Measurements from ENCODE around the gene CCR5. TPM values are rescaled to one million over a fixed set of nuclear protein-coding genes. Genes with fewer than 3 reads are reported as not detected.

The CCR5 gene
- total and polyA plus RNA-seq, 9 of the 15 experiments (the other 6 are each of a cell fraction or from before 2014, with no cell fraction given): not detected

GRCh38 chr3:46416125-46416810, 45.5 kb downstream of the CCR5 start (continued):
- no peak; the same call in 1 of the 2 replicates for TF ChIP-seq NR2C1 (IDR thresholded peaks at IDR 0.05)
- 0 out of 2 replicates have a peak, but pooled peaks have one; percentile 7 for TF ChIP-seq NR2C1 (tag; IDR thresholded peaks at IDR 0.05)
- TF ChIP-seq, protein P1, sequence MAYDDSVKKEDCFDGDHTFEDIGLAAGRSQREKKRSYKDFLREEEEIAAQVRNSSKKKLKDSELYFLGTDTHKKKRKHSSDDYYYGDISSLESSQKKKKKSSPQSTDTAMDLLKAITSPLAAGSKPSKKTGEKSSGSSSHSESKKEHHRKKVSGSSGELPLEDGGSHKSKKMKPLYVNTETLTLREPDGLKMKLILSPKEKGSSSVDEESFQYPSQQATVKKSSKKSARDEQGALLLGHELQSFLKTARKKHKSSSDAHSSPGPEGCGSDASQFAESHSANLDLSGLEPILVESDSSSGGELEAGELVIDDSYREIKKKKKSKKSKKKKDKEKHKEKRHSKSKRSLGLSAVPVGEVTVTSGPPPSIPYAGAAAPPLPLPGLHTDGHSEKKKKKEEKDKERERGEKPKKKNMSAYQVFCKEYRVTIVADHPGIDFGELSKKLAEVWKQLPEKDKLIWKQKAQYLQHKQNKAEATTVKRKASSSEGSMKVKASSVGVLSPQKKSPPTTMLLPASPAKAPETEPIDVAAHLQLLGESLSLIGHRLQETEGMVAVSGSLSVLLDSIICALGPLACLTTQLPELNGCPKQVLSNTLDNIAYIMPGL (CRISPR knock-in tag; IDR thresholded peaks at IDR 0.05): no peak
- TF ChIP-seq HNRNPL (IDR thresholded peaks at IDR 0.05; ENCODE audit: low read depth, low read length): no peak
- TF ChIP-seq MAFK (IDR thresholded peaks at IDR 0.05; ENCODE audit: low read length): peak; percentile 69
- TF ChIP-seq, protein P2, sequence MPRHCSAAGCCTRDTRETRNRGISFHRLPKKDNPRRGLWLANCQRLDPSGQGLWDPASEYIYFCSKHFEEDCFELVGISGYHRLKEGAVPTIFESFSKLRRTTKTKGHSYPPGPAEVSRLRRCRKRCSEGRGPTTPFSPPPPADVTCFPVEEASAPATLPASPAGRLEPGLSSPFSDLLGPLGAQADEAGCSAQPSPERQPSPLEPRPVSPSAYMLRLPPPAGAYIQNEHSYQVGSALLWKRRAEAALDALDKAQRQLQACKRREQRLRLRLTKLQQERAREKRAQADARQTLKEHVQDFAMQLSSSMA (CRISPR knock-in tag; IDR thresholded peaks at IDR 0.05): no peak
- TF ChIP-seq SNRNP70 (optimal IDR thresholded peaks at IDR 0.05; ENCODE audit: low read depth, low read length): no peak
- no peak for TF ChIP-seq SREBF2 (CRISPR knock-in tag; IDR thresholded peaks at IDR 0.05)
- no peak for TF ChIP-seq NEUROD1 (IDR thresholded peaks at IDR 0.05; ENCODE audit: borderline replicate concordance, low read depth, low read length, partially characterized antibody)
- TF ChIP-seq E2F1 (CRISPR knock-in tag; IDR thresholded peaks at IDR 0.05): no peak
- TF ChIP-seq CREB5 (CRISPR knock-in tag; IDR thresholded peaks at IDR 0.05): no peak
- TF ChIP-seq REST (IDR thresholded peaks at IDR 0.05; ENCODE audit: borderline replicate concordance): peak; percentile 59; the same call in 1 of the 2 replicates
- no peak for TF ChIP-seq REST (CRISPR knock-in tag; IDR thresholded peaks at IDR 0.05; ENCODE audit: low read depth)
- no peak for TF ChIP-seq ZKSCAN1 (IDR thresholded peaks at IDR 0.05; ENCODE audit: low read depth, low read length)

Data from K562 (cell line).